Pancreas (tissue), 10 donors: ENCODE measurements around the gene MIOX. TPM values are rescaled to one million over a fixed set of nuclear protein-coding genes. Genes with fewer than 3 reads are reported as not detected.

Experiments
- ATAC-seq, 4 donors: fragments of 200-7000 bp; cut with Tn5 transposase; one replicate each; pipeline versions ENCODE4 v1.8.0 to v1.9.1; 2020; ENCODE audit warnings: mild to moderate bottlenecking in 4 of 4, moderate library complexity in 4 of 4
- DNase-seq, 6 donors: peaks; one replicate each; pipeline ENCODE4 v3.0.0-alpha.2; 2020
- FAIRE-seq: peaks from 2 replicates; lab custom pipeline; 2012; peaks lifted over from hg19 to GRCh38; lab: Jason Lieb, UNC
- H3K27ac ChIP-seq, 4 donors: fragments of 200-600 bp; sonication (generic); 1 replicate in 3 of 4; 2 replicates in 1 of 4; pipeline versions ENCODE4 v1.5.0 to v1.8.0; 2020
- H3K27me3 ChIP-seq, 4 donors: fragments of 200-600 bp; one replicate each; pipeline ENCODE4 v1.8.0; 2021
- H3K36me3 ChIP-seq, 3 donors: fragments of 200-600 bp; sonication (generic) in 1 of 3; one replicate each; pipeline versions ENCODE4 v1.5.0 to v1.8.0; 2020 to 2021
- H3K4me1 ChIP-seq, 3 donors: fragments of 200-600 bp; one replicate each; pipeline ENCODE4 v1.8.0; 2021
- H3K4me3 ChIP-seq, 4 donors: fragments of 200-600 bp; sonication (generic) in 2 of 4; one replicate each; pipeline versions ENCODE4 v1.5.0 to v1.8.0; 2020 to 2021
- H3K9me3 ChIP-seq, 4 donors: fragments of 200-600 bp; one replicate each; pipeline ENCODE4 v1.8.0; 2021
- WGBS, 2 donors: extraction: QIAGEN DNeasy Blood & Tissue Kit; methylation state at CpG; one replicate each; pipeline ENCODE4 v1.1.7; 2013; 5-methylcytosine and 5-hydroxymethylcytosine counted together
- intact Hi-C, 3 donors: fragments of 100-400 bp; cut with DNase I; formaldehyde crosslinking; loops; one replicate each; pipeline versions ENCODE4 v1.11.1 to v1.14.2; 2022
- polyA plus RNA-seq, 2 donors: library from polyadenylated mRNA; stranded (reverse); fragments of 200-250 nt; gene quantifications; one replicate each; pipeline ENCODE4 v1.2.3, GENCODE V29; 2013
- total RNA-seq, 6 donors: library from RNA; stranded (reverse); fragmentation: NEBNext Ultra II Directional in 4 of 6; extraction: Animal tissue kit (Norgen Biotek cat#: 25700) in 4 of 6; gene quantifications; one replicate each; pipeline versions ENCODE4 v1.2.1 to v1.2.4, GENCODE V29; 2021 to 2023
- TF ChIP-seq, protein P1 (sequence below), 4 donors: fragments of 200-600 bp; sonication (generic) in 3 of 4; IDR thresholded peaks; one replicate each; pipeline versions ENCODE4 v1.5.0 to v1.8.0; 2021; ENCODE audit warnings: antibody characterized with exemption in 4 of 4
- donor health status: healthy with polysubstance abuse.
- donor health status: DM: no; HTN: no; CAD: no; lungs with moderate emphysema.
- donor health status: DM: no; HTN: no; CAD: no.
- donor health status: control.
- donor health status: control.
- donor health status: Bipolar disorder and iron deficiency.
- donor health status: DM: yes; HTN: yes; CAD: no.
- donor health status: DM: no; HTN: no; CAD: no.
- donor health status: DM: no; HTN: no; CAD: no.
- donor health status: DM: yes; HTN: yes; CAD: no.

Gene MIOX
- total and polyA plus RNA-seq, 8 donors: 0.40 to 2.9 (median 0.54) TPM; not detected in 3

DNA sequence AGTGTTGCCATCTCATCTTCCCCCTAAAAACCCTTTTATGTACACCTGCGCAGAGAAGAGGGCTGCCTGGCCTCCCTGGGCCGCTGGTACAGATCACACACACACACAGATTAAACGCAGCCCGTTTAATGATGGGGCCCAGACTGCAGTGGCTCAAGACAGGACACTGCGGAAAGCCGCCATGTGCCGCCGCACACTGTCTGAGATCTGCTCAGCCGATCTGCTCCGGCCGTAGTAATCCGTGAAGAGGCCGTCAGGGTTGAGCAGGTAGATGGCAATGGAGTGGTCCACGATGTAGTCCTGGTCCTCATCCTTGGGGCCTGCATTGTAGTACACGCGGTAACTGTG, 36.8 kb downstream of the MIOX start:
- H3K27ac ChIP-seq: no peak overlapping the region
- no peak overlapping the region for H3K4me3 ChIP-seq
- no peaks in the 10 kb centered on the region for H3K27me3 ChIP-seq
- peaks cover 0 to 38% (median 19%) of the 10 kb centered on the region in 3 donors for H3K36me3 ChIP-seq
- H3K4me1 ChIP-seq: peaks cover 5 to 7% (median 6%) of the 10 kb centered on the region in 3 donors
- TF ChIP-seq, protein P1, sequence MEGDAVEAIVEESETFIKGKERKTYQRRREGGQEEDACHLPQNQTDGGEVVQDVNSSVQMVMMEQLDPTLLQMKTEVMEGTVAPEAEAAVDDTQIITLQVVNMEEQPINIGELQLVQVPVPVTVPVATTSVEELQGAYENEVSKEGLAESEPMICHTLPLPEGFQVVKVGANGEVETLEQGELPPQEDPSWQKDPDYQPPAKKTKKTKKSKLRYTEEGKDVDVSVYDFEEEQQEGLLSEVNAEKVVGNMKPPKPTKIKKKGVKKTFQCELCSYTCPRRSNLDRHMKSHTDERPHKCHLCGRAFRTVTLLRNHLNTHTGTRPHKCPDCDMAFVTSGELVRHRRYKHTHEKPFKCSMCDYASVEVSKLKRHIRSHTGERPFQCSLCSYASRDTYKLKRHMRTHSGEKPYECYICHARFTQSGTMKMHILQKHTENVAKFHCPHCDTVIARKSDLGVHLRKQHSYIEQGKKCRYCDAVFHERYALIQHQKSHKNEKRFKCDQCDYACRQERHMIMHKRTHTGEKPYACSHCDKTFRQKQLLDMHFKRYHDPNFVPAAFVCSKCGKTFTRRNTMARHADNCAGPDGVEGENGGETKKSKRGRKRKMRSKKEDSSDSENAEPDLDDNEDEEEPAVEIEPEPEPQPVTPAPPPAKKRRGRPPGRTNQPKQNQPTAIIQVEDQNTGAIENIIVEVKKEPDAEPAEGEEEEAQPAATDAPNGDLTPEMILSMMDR (IDR thresholded peaks at IDR 0.05): no peak
- no peak for ATAC-seq
- WGBS, 2 donors: 91 to 93% methylated on average over 16 of the region's 16 CpGs
- no peak for DNase-seq
- intact Hi-C loops: no loop called here
- no peaks in the 10 kb centered on the region for H3K9me3 ChIP-seq
- FAIRE-seq: no peak

DNA sequence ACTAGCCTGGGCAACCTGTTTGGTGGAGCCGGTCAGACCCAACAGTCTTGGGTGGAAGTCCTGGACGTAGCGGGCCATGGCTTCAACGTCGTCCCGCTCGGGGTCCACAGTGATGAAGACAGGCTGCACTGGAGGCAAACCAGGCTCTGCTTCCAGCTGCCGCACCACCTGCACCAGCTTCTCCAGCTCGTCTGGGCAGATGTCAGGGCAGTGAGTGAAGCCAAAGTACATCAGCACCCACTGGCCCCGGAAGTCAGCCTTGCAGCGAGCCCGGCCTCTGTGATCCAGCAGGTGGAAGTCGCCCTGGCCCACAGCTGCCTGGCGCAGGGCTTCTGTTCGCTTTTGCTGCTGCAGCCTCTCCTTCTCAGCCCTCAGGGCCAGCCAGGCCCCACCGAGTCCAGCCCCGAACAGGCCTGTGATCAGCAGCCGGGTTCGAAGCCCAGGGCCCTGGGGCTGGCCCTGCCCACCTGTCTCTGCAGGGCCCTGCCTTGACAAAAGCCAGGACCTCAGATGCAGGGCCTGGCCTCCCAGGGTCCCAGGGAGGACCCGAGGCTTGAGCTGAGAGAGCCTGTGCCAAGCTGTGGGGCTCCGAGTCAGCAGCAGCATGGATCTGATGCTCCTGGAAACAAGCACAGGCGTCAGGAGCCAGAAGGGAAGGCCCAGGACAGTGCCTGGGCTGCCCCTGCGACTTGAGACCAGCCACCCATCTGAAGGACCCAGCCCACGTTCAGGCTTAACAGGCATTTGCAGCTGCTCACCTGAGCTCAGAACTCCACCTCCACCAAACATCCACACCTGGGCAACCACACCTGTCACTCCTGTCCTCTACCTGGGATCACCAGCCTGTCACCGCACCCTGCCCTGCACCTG, 37.4 kb downstream of the MIOX start:
- Histone ChIP-seq H3K27ac (peak overlapping the region in 1 of 4 donors; percentile 94), H3K27me3 (no peaks in the 10 kb centered on the region), H3K36me3 (peaks cover 0 to 33% (median 14%) of the 10 kb centered on the region in 3 donors), H3K4me1 (peaks cover 5 to 7% (median 6%) of the 10 kb centered on the region in 3 donors), H3K9me3 (no peaks in the 10 kb centered on the region), H3K4me3 (peak overlapping the region in 2 of 4 donors; percentile 72 to 75)
- 77 to 78% methylated on average over 24 to 25 of the region's 25 CpGs for WGBS, 2 donors
- FAIRE-seq (no peak), DNase-seq (peak in 2 of 6 donors; percentile 62 to 79), ATAC-seq (no peak)
- intact Hi-C loops: no loop called here
- TF ChIP-seq, protein P1 (IDR thresholded peaks at IDR 0.05): no peak

DNA sequence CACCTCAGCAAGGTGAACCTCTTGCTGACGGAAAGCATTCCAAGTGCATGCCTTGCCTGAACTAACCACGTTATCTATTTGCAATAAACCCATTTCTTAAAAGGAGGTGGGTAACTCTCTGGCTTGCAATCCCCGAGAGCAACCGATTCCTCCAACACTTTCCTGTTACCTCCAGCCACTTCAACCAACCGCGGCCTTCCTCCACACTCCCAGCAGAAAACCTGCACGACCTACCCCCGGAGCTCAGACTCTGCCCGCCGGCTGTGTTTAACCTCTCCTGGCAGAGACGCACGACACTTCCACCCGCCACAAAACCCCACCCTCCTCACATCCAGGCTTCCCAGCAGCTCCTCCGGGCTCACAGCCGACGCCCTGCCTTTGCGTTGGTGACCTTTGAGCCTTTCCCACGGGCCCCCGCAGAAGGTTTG, 38.0 kb downstream of the MIOX start:
- no peak for FAIRE-seq
- TF ChIP-seq, protein P1 (IDR thresholded peaks at IDR 0.05): no peak
- H3K4me3 ChIP-seq: peak overlapping the region; percentile 59 to 75 (median 68)
- H3K36me3 ChIP-seq: peaks cover 0 to 26% (median 11%) of the 10 kb centered on the region in 3 donors
- 4 to 5% methylated on average over 19 of the region's 19 CpGs for WGBS, 2 donors
- no peak for DNase-seq
- H3K27me3 ChIP-seq: no peaks in the 10 kb centered on the region
- intact Hi-C loops: no loop called here
- peak in 3 of 4 donors; percentile 1 to 8 (median 2) for ATAC-seq
- H3K27ac ChIP-seq: peak overlapping the region; percentile 88 to 94 (median 90)
- H3K4me1 ChIP-seq: peaks cover 5 to 7% (median 6%) of the 10 kb centered on the region in 3 donors
- H3K9me3 ChIP-seq: no peaks in the 10 kb centered on the region

DNA sequence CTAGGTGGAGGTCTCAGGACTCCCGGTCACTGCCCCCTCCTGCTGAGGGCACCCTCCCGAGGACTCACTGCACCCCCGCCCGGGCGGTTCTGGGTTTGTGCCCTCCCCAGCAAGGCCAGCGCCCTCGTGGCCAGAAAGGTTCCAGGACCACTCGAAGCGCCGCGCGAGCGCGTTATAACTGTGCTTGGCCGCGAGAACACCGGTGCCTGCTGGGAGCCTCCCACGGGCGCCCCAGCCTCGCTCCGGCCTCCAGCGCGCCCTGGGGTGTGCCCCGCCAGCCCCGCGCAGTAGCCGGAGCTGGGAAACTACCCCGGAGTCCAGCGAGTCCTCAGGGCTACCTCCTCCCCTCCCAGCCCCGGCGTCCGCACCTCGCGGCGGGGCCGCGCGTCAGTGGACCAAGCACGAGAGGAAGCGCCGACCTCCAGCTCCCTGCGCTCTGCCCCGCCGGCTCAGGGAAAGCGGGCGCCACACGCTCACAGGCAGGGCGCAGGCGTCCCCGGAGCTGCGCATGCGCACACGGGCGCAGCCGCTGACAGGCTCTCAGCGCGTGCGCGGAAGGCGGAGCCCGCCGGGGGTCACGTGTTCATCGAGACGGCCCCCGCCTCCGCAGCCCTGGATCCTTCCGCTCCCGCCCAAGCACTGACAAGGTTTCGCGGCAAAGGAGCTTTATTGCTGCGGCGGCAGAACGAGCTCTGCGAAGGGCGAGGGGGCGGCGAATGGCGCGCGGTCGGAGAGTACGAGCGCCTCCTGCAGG, 38.6 kb downstream of the MIOX start, which contains the start of gene SCO2:
Gene SCO2 (minus strand): TSS at position 495 of the 754 bp plus-strand sequence. CDS start 1,187 bp downstream, outside the sequence.
- Histone ChIP-seq H3K9me3 (no peaks in the 10 kb centered on the region), H3K27ac (peak within 1 kb of the TSS; percentile 88 to 94 (median 90)), H3K4me3 (peak within 1 kb of the TSS; percentile 59 to 75 (median 68)), H3K4me1 (peaks cover 6 to 7% (median 6%) of the 10 kb centered on the region in 3 donors), H3K36me3 (peaks cover 0 to 22% (median 11%) of the 10 kb centered on the region in 3 donors), H3K27me3 (no peaks in the 10 kb centered on the region)
- ATAC-seq (peak; percentile 70 to 81 (median 78)), DNase-seq (peak; percentile 96 to 100 (median 98)), FAIRE-seq (no peak)
- intact Hi-C loops: no loop called here
- TF ChIP-seq, protein P1 (IDR thresholded peaks at IDR 0.05): peak in 3 of 4 donors; percentile 11 to 25 (median 15)
- 1% methylated on average over 73 to 84 of the region's 84 CpGs for WGBS, 2 donors
